Thoracic aorta (tissue), 2 donors: ENCODE results near the gene PPP6R2. TPM values are rescaled to one million over a fixed set of nuclear protein-coding genes. Genes with fewer than 3 reads are reported as not detected.

Experiments
- ATAC-seq: fragments of 150-250 bp; one replicate; pipeline ENCODE4 v1.8.0; 2017; ENCODE audit warnings: low read depth; ENCODE audit not compliant: insufficient number of reproducible peaks, low FRiP score
- DNase-seq: peaks from one replicate; pipeline ENCODE4 v3.0.0-alpha.2; 2020; ENCODE audit warnings: low spot score
- H3K27ac ChIP-seq, 2 donors: fragments of 200-600 bp; sonication (generic); 1 replicate in 1 of 2; 2 replicates in 1 of 2; pipeline ENCODE4 v1.5.1; 2016; ENCODE audit warnings: mild to moderate bottlenecking in 2 of 2, moderate library complexity in 2 of 2
- H3K27me3 ChIP-seq: fragments of 200-600 bp; sonication (generic); replicated peaks from 2 replicates; pipeline ENCODE4 v1.6.0; 2016; ENCODE audit warnings: mild to moderate bottlenecking; ENCODE audit not compliant: insufficient read depth
- H3K36me3 ChIP-seq: fragments of 200-600 bp; sonication (generic); one replicate; pipeline ENCODE4 v1.5.1; 2016
- H3K4me1 ChIP-seq, 2 donors: fragments of 200-600 bp; sonication (generic); 1 replicate in 1 of 2; 2 replicates in 1 of 2; pipeline versions ENCODE4 v1.5.1 to v1.6.0; 2016; ENCODE audit warnings: low read depth in 2 of 2, mild to moderate bottlenecking in 1 of 2; ENCODE audit not compliant: control insufficient read depth in 1 of 2
- H3K4me3 ChIP-seq: fragments of 200-600 bp; sonication (generic); 2 replicates; pipeline ENCODE4 v1.5.1; 2016; ENCODE audit warnings: mild to moderate bottlenecking
- H3K9me3 ChIP-seq: fragments of 200-600 bp; sonication (generic); 2 replicates; pipeline ENCODE4 v1.5.1; 2016
- CTCF ChIP-seq: fragments of 200-600 bp; sonication (generic); IDR thresholded peaks from one replicate; pipeline ENCODE4 v1.5.1; 2019; ENCODE audit warnings: antibody characterized with exemption
- total RNA-seq, 2 donors: library from RNA; depleted of rRNA; stranded (reverse); fragments of >200 nt; gene quantifications; one replicate each; pipeline versions ENCODE4 v1.1.0 to v1.2.3, GENCODE V29; 2016

The PPP6R2 gene
- total RNA-seq, 2 donors from 2014 or later: 61.2 to 73.6 TPM

DNA sequence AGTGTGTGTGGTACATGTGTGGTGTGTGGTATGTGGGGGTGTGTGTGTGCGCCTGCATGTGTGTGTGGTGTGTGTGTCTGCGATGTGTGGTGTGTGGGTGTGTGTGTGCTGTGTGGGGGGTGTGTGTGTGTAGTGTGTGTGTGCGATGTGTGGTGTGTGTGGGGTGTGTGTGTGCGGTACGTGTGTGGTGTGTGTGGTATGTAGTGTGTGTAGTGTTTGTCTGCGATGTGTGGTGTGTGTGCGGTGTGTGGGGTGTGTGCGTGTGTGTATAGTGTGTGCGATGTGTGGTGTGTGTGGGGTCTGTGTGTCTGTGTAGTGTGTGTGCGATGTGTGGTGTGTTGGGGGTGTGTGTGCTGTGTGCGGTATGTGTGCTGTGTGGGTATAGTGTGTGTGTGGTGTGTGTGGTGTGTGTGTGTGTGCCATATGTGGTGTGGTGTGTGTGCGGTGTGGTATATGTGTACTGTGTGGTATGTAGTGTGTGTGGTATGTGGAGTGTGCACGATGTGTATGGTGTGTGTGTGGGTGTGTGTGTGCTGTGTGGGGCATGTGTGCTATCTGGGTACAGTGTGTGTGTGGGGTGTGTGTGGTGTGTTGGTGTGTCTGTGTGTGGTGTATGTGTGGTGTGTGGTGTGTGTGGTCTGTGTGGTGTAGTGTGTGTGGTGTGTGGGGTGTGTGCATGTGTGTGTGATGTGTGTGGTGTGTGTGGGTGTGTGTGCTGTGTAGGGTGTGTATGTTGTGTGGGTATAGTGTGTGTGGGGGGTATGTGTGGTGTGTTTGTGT lies 5.7 kb upstream of the PPP6R2 start:
- Histone ChIP-seq H3K4me1 (peaks cover 0 to 4% of the 10 kb centered on the region in 2 donors), H3K9me3 (no peaks in the 10 kb centered on the region), H3K36me3 (no peaks in the 10 kb centered on the region), H3K27ac (no peak overlapping the region), H3K4me3 (no peak overlapping the region), H3K27me3 (no peaks in the 10 kb centered on the region)
- no peak for TF ChIP-seq CTCF
- ATAC-seq (no peak), DNase-seq (no peak)

- no peak for TF ChIP-seq CTCF
- no peaks in the 10 kb centered on the region for H3K9me3 ChIP-seq
- no peak overlapping the region for H3K27ac ChIP-seq
- DNase-seq (no peak), ATAC-seq (no peak)
- H3K4me3 ChIP-seq: no peak overlapping the region
- H3K27me3 ChIP-seq: no peaks in the 10 kb centered on the region
- peaks cover 3 to 8% of the 10 kb centered on the region in 2 donors for H3K4me1 ChIP-seq
- no peaks in the 10 kb centered on the region for H3K36me3 ChIP-seq
Observed at GRCh38 chr22:50338042-50338573, 5.0 kb upstream of the PPP6R2 start.

DNA sequence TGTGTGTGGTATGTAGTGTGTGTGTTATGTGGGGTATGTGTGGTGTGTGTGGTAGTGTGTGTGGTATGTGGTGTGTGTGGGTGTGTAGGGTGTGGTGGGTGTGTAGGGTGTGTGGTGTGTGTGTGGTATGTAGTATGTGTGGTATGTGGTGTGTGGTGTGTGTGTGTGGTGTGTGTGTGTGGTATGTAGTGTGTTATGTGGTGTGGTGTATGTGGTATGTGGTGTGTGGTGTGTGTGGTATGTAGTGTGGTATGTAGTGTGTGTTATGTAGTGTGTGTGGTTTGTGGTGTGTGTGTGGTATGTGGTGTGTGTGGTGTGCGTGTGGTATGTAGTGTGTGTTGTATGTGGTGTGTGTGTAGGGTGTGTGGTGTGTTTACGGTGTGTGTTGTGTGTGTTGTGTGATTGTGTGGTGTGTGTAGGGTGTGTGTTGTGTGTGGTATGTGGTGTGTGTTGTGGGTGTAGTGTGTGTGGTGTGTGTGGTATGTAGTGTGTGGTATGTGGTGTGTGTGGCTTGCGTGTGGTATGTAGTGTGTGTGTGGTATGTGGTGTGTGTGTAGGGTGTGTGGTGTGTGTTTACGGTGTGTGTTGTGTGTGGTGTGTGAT lies 4.2 kb upstream of the PPP6R2 start:
- H3K27ac ChIP-seq: no peak overlapping the region
- no peak for ATAC-seq
- H3K4me3 ChIP-seq: no peak overlapping the region
- H3K27me3 ChIP-seq: no peaks in the 10 kb centered on the region
- no peaks in the 10 kb centered on the region for H3K36me3 ChIP-seq
- no peak for DNase-seq
- no peaks in the 10 kb centered on the region for H3K9me3 ChIP-seq
- H3K4me1 ChIP-seq: peaks cover 3 to 8% of the 10 kb centered on the region in 2 donors
- TF ChIP-seq CTCF: no peak

DNA sequence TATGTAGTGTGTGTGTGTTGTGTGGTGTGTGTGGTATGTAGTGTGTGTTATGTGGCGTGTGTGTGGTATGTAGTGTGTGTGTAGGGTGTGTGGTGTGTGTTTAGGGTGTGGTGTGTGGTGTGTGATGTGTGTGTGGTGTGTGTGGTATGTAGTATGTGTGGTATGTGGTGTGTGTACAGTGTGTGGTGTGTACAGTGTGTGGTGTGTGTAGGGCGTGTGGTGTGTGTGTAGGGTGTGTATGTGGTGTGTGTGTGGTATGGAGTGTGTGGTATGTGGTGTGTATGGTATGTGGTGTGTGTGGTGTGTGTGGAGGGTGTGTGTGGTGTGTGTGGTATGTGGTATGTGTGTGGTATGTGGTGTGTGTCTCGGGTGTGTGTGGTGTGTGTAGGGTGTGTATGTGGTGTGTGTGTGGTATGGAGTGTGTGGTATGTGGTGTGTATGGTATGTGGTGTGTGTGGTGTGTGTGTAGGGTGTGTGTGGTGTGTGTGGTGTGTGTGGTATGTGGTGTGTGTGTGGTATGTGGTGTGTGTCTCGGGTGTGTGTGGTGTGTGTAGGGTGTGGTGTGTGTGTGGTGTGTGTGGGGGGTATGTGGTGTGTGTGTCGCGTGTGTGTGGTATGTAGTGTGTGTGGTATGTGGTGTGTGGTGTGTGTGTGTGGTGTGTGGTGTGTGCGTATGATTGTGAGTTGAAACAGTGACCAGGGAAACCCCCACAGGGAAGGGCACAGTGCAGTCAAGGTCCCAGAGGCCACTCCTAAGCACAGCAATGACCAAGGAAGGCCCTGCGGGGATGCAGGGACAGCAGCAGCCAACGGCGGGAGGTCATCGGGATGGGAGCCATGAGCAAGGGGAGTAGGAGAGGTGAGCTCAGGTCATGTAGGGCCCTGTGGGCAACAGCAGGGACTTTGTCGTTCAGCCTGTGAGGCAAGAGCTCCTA lies 2.9 kb upstream of the PPP6R2 start:
- ATAC-seq (no peak), DNase-seq (no peak)
- TF ChIP-seq CTCF: no peak
- Histone ChIP-seq H3K4me3 (no peak overlapping the region), H3K4me1 (peaks cover 3 to 8% of the 10 kb centered on the region in 2 donors), H3K36me3 (no peaks in the 10 kb centered on the region), H3K27ac (no peak overlapping the region), H3K27me3 (no peaks in the 10 kb centered on the region), H3K9me3 (no peaks in the 10 kb centered on the region)
